DND-41 (cell line): ENCODE data around the gene COL6A5.

Source experiments
- CTCF ChIP-seq: IDR thresholded peaks from 2 replicates; pipeline ENCODE4 v1.5.1; 2012; ENCODE audit warnings: borderline replicate concordance, low read length, moderate library complexity, mild to moderate bottlenecking; ENCODE audit not compliant: poor library complexity, severe bottlenecking; ENCODE audit errors: extremely low read depth
- EZH2 ChIP-seq: IDR thresholded peaks from 3 replicates; pipeline ENCODE4 v1.6.1; 2012; ENCODE audit warnings: borderline replicate concordance, low read depth, mild to moderate bottlenecking, moderate library complexity, low read length, inconsistent platforms; ENCODE audit not compliant: severe bottlenecking

- TF ChIP-seq CTCF (no peak), EZH2 (no peak)
Observed at GRCh38 chr3:130429713-130430023, 84.2 kb downstream of the COL6A5 start.
